NCI-H526 treated with DMSO at 0.1 percent for 48 hours (cell line): ENCODE measurements around the gene PTPRD.
A peak's percentile ranks its signal among the peaks of the same experiment; 100 is the strongest.
"Not testable (repeated sequence)": the region's sequence is repeated elsewhere in the genome, so short reads cannot be mapped to it uniquely, and the experiment has no call there.

Source experiments
- DNase-seq: peaks from one replicate; lab custom pipeline; 2025; lab: John Stamatoyannopoulos, UW

Gene PTPRD

GRCh38 chr9:9004810-9005209, 1608.0 kb downstream of the PTPRD start:
- DNase-seq, result peak; percentile 39

DNA sequence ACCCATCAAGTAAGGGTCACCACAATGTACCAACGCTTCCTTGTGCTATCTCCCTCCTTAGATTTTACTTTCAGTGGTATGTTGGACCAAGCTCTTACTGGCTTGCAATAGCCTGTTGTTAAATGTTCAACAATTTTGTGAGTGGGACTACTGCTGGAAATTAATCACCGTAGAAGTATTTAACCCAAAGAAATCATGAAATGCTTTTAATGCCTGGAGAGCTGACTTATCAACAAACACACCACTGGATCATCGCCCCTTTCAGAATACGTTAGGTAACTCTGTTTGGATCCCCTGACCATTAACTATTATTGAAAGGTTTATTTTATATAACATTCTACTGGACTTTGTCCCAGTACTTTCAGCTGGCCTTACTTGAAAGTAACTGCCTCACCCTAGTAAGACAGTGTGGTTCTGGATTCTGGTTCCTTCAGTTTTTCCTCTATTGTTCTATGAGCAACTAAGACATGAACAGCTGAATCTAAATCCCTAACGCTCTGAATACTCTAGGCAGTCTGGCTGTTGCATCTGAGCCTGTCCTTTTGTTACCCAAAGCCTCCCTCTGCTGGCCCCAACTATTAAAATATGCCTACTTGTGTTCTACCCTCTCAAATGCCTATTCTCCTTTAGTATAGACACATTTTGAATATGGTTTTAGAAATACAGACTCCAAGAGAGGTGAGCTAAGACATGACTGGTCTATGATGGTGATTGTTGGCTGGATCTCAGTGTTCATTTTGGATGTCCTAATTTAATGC, 1609.8 kb downstream of the PTPRD start:
- peak; percentile 67 for DNase-seq

GRCh38 chr9:8980496-8981013, 1632.2 kb downstream of the PTPRD start:
- no peak for DNase-seq

GRCh38 chr9:8978334-8978733, 1634.5 kb downstream of the PTPRD start:
- DNase-seq, result no peak

DNA sequence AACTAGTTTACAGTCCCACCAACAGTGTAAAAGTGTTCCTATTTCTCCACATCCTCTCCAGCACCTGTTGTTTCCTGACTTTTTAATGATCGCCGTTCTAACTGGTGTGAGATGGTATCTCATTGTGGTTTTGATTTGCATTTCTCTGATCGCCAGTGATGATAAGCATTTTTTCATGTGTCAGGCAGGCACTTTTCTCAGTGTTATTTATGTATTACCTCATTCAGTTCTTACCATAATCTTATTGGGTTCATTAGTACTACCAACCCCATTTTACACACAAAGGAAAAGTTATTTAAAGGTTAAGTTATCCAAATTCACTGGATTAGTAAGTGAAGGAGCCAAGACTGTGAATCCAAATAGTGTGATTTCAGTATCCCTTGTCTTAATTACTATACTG, 1644.5 kb downstream of the PTPRD start:
- not testable (repeated sequence) for DNase-seq

- DNase-seq, result no peak
Measured at GRCh38 chr9:8963885-8964284, 1648.9 kb downstream of the PTPRD start.

DNA sequence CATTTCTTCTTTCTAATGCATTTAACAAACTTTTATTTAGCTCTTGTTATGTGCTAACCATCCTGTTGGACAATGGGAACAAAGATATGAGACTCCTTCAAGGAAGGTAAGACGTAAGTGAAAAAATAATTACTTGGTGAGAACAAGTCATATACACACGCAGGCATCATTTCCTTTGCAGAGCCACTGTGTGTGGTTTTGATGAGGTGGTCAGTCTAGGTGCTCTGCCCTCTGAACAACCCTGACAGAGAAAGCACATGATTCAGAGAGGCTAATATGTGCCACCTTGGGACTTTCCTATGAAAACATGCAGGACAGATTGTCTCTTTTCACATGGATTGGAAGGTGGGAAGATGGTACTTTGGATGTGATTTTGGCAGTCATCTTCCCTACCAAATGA, 1650.7 kb downstream of the PTPRD start:
- no peak for DNase-seq

GRCh38 chr9:8961186-8961851, 1651.5 kb downstream of the PTPRD start:
- DNase-seq, result no peak

GRCh38 chr9:8960254-8960653, 1652.5 kb downstream of the PTPRD start:
- no peak for DNase-seq

DNA sequence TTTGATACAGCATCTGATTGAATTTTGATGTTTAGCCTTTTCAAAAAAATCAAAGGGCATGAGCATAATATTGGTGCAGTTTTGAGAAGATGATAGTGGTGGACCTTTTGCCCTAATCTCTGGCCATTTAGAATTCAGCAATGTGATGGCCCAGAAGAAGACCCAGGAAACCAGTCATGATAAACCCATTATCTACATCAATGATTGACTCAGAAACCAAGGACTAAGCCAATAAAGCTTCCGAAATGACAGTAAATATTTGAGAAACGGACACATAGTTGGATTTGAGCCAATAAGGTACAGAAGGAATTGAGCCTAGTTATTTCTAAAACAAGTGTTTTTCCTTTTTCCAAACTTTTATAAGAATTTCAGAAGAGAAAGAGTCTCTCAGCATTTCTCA, 1654.4 kb downstream of the PTPRD start:
- no peak for DNase-seq

GRCh38 chr9:8955315-8955714, 1657.5 kb downstream of the PTPRD start:
- DNase-seq, result no peak

- no peak for DNase-seq
Measured at GRCh38 chr9:8946461-8946860, 1666.3 kb downstream of the PTPRD start.

DNA sequence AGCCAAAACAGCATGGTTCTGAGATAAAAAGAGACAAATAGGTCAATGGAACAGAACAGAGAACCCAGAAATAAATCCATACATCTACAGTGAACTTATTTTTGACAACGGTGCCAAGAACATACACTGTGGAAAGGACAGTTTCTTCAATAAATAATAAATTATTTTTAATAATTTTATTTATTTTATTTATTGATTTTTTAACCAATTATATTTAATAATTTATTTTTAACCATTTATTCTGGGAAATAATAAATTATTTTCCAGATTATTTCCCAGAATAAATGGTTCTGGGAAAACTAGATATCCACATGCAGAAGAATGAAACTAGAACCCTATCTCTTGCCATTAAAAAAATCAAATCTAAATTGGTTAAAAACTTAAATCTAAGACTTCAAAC, 1669.4 kb downstream of the PTPRD start:
- DNase-seq, result no peak

DNA sequence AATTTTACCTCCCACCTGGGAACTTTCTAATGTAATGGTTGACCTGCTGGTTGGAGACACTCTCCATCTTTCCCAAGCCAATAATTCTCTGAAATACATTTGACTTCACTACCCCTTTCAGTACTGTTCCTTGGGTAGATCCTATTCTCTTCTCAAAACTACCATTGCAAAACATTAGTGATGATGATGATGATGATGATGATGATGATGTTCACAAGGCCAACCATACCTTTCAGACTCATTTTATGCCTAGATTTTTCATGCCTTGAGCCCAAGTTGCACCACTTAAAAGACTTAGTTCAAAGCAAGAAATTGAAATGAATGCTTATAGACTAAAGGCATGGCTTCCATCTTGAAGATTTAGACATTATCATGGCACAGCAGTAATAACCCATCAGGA, 1672.2 kb downstream of the PTPRD start:
- DNase-seq, result no peak

- no peak for DNase-seq
Measured at GRCh38 chr9:8926461-8926860, 1686.3 kb downstream of the PTPRD start.

DNA sequence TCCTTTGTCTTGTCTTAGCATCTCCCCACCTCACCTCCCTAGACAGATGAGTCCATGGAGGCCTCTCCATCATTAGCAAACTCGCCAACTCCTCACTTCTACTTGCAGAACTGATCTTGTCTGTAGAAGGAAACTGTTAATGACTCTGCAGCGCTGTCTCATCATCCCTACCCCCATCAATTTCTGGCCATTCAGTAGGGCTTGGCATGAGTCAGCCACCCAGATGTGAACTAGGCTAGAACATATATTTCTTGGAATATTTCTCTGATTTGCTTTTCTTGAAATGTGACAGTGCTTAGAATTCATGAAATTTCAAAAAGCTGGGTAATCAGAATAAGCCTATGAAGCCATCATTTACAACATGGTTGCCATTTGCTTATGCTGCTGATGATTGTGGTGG, 1688.2 kb downstream of the PTPRD start:
- DNase-seq, result no peak

- DNase-seq, result not testable (repeated sequence)
Measured at GRCh38 chr9:8920478-8921183, 1692.2 kb downstream of the PTPRD start.

DNA sequence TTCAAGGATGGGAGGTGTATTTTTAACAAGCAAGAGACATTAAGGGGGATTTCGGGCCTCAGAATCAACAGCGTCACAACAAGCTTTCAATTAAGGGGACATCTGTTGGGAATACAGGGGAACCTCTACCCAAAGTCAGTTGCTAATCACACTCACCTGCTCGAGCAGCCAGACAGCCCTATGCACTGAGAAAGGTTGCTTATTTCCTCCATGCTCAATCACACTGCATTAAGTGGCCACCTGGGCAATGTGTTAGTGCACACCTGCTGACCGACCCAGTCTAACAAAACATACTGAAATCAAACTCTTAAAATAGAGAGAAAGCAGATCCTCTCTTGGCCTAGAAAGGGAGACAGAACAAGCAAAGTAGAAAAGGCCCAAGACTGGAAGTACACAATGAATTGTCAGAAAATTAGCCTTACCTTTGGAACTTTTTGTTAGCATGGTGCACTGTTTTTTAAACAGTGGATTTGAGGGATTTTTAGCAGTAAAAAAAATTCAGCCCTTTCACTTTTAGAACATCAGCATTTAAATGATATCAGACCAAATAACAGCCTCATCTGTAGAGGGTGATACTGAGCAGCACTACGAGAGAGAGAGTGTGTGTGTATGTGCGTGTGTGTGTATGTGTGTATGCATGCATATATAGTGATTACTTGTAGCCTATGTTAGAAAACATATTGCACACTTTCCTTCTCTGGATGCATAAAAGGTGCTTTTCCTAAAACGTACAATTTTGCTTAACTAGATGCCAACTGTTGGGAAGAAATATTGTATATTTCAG, 1694.7 kb downstream of the PTPRD start:
- DNase-seq, result peak; percentile 45

- peak; percentile 62 for DNase-seq
Measured at GRCh38 chr9:8916771-8917170, 1696.0 kb downstream of the PTPRD start.

DNA sequence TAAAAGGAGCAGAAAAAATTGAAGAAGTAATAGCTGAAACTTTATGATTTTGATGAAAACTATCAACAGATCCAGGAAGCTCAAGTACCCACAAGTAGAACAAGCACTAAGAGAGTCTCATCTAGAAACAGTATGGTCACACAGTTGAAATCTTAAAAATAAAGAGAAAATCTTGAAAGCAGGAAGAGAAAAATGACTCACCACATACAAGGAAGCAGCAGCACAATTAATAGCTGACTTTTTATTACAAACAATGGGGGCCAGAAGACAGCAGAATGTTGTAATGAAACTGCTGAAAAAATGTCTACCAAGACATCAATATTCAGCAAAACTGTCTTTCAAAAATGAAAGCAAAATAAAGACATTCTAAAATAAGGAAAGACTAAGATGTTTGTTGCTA, 1704.9 kb downstream of the PTPRD start:
- no peak for DNase-seq

DNA sequence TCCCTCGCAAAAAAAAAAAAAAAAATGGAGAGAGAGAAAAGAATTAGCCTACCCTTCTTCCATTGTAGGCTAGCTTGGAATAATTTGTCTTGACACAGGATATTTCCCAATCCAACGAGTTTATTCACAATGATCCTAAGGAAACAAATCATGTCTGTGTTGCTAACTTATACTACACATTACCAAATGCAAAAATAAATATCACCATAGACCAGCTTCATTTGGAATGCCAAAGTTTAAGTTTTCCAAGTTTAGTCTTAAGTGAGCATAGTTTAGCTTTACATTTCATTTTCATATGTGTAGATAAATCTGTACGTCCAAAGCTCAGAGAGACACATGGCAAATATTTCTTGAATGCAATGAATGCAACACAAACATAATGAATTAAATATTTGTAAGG, 1707.1 kb downstream of the PTPRD start:
- DNase-seq, result no peak
